ENCODE data around the gene CARMIL1. TPM values are rescaled to one million over a fixed set of nuclear protein-coding genes. Genes with fewer than 3 reads are reported as not detected.

CARMIL1 gene
- total and polyA plus RNA-seq, 3 experiments from 2014 or later: 1.8 to 2.9 TPM; not detected in 1

- Mint-ChIP-seq H3K4me3 (no peak overlapping the region), H3K4me1 (no peaks in the 10 kb centered on the region), H3K36me3 (peaks cover 0 to 9% (median 5%) of the 10 kb centered on the region in 3 donors), H3K9me3 (no peaks in the 10 kb centered on the region), H3K27ac (no peak overlapping the region), H3K27me3 (peaks cover 0 to 2% of the 10 kb centered on the region in 2 donors)
- no peak for DNase-seq
- no peaks in the 10 kb centered on the region for H3K4me1 ChIP-seq (ENCODE audit: insufficient read depth, low read length)
- POLR2A ChIA-PET: no interaction called here
- H3K36me3 ChIP-seq (ENCODE audit: insufficient read depth, low read length): no peaks in the 10 kb centered on the region
- no peak overlapping the region for H3K27ac ChIP-seq (ENCODE audit: low read depth, low read length)
- CTCF ChIA-PET: interaction anchor here (1.6 kb wide), 1 partner anchor 18 kb away, joined by 4 read pairs; no protein-coding TSS in a partner anchor
- no peaks in the 10 kb centered on the region for H3K27me3 ChIP-seq (ENCODE audit: insufficient read depth, low read length, poor library complexity, severe bottlenecking)
- H3K4me3 ChIP-seq (ENCODE audit: low read length): no peak overlapping the region
- H3K9me3 ChIP-seq (ENCODE audit: low read length): no peaks in the 10 kb centered on the region
Measured at GRCh38 chr6:25472306-25472705, 193.1 kb downstream of the CARMIL1 start.

- DNase-seq: no peak
- Histone ChIP-seq H3K27ac (ENCODE audit: low read depth, low read length) (no peak overlapping the region), H3K4me1 (ENCODE audit: insufficient read depth, low read length) (no peaks in the 10 kb centered on the region), H3K27me3 (ENCODE audit: insufficient read depth, low read length, poor library complexity, severe bottlenecking) (no peaks in the 10 kb centered on the region), H3K36me3 (ENCODE audit: insufficient read depth, low read length) (no peaks in the 10 kb centered on the region), H3K4me3 (ENCODE audit: low read length) (no peak overlapping the region), H3K9me3 (ENCODE audit: low read length) (no peaks in the 10 kb centered on the region)
- CTCF ChIA-PET: interaction anchor here (0.7 to 1.6 kb wide), 2 partner anchors 18 to 193 kb away, joined by 3 to 4 read pairs; no protein-coding TSS in a partner anchor
- Mint-ChIP-seq H3K36me3 (peaks cover 0 to 9% (median 5%) of the 10 kb centered on the region in 3 donors), H3K27ac (no peak overlapping the region), H3K4me3 (no peak overlapping the region), H3K9me3 (no peaks in the 10 kb centered on the region), H3K27me3 (peaks cover 0 to 2% of the 10 kb centered on the region in 2 donors), H3K4me1 (no peaks in the 10 kb centered on the region)
- POLR2A ChIA-PET: no interaction called here
Measured at GRCh38 chr6:25472906-25473305, 193.7 kb downstream of the CARMIL1 start.

GRCh38 chr6:25473447-25473846 lies 194.3 kb downstream of the CARMIL1 start:
- Histone ChIP-seq H3K36me3 (ENCODE audit: insufficient read depth, low read length) (no peaks in the 10 kb centered on the region), H3K9me3 (ENCODE audit: low read length) (no peaks in the 10 kb centered on the region), H3K27me3 (ENCODE audit: insufficient read depth, low read length, poor library complexity, severe bottlenecking) (no peaks in the 10 kb centered on the region), H3K4me1 (ENCODE audit: insufficient read depth, low read length) (no peaks in the 10 kb centered on the region), H3K4me3 (ENCODE audit: low read length) (no peak overlapping the region), H3K27ac (ENCODE audit: low read depth, low read length) (no peak overlapping the region)
- DNase-seq: no peak
- no peak overlapping the region for H3K27ac Mint-ChIP-seq
- ChIA-PET CTCF (interaction anchor here (0.7 to 1.6 kb wide), 2 partner anchors 17 to 194 kb away, joined by 3 to 4 read pairs; no protein-coding TSS in a partner anchor), POLR2A (no interaction called here)
- H3K36me3 Mint-ChIP-seq: peaks cover 0 to 9% (median 5%) of the 10 kb centered on the region in 3 donors
- no peak overlapping the region for H3K4me3 Mint-ChIP-seq
- H3K4me1 Mint-ChIP-seq: no peaks in the 10 kb centered on the region
- no peaks in the 10 kb centered on the region for H3K9me3 Mint-ChIP-seq
- peaks cover 0 to 2% of the 10 kb centered on the region in 2 donors for H3K27me3 Mint-ChIP-seq

GRCh38 chr6:25476126-25476525 lies 197.0 kb downstream of the CARMIL1 start:
- peaks cover 0 to 9% (median 5%) of the 10 kb centered on the region in 3 donors for H3K36me3 Mint-ChIP-seq
- peaks cover 0 to 4% of the 10 kb centered on the region in 2 donors for H3K27me3 Mint-ChIP-seq
- no peaks in the 10 kb centered on the region for H3K4me1 ChIP-seq (ENCODE audit: insufficient read depth, low read length)
- ChIA-PET CTCF (interaction anchor here (1.5 kb wide), 2 partner anchors 14 to 106 kb away, joined by 3 to 5 read pairs; no protein-coding TSS in a partner anchor), POLR2A (no interaction called here)
- no peaks in the 10 kb centered on the region for H3K27me3 ChIP-seq (ENCODE audit: insufficient read depth, low read length, poor library complexity, severe bottlenecking)
- no peak for DNase-seq
- no peaks in the 10 kb centered on the region for H3K9me3 ChIP-seq (ENCODE audit: low read length)
- H3K27ac ChIP-seq (ENCODE audit: low read depth, low read length): no peak overlapping the region
- peak overlapping the region in 1 of 8 donors; percentile 82 for H3K27ac Mint-ChIP-seq
- no peak overlapping the region for H3K4me3 ChIP-seq (ENCODE audit: low read length)
- H3K36me3 ChIP-seq (ENCODE audit: insufficient read depth, low read length): no peaks in the 10 kb centered on the region
- no peaks in the 10 kb centered on the region for H3K9me3 Mint-ChIP-seq
- H3K4me1 Mint-ChIP-seq: no peaks in the 10 kb centered on the region
- H3K4me3 Mint-ChIP-seq: no peak overlapping the region

- Mint-ChIP-seq H3K9me3 (no peaks in the 10 kb centered on the region), H3K27me3 (peaks cover 0 to 4% of the 10 kb centered on the region in 2 donors), H3K4me1 (no peaks in the 10 kb centered on the region), H3K27ac (peak overlapping the region in 1 of 8 donors; percentile 24), H3K36me3 (peaks cover 0 to 9% (median 5%) of the 10 kb centered on the region in 3 donors), H3K4me3 (no peak overlapping the region)
- H3K27me3 ChIP-seq (ENCODE audit: insufficient read depth, low read length, poor library complexity, severe bottlenecking): no peaks in the 10 kb centered on the region
- no peaks in the 10 kb centered on the region for H3K9me3 ChIP-seq (ENCODE audit: low read length)
- ChIA-PET CTCF (interaction anchor here (1.5 kb wide), 1 partner anchor 13 kb away, joined by 3 read pairs; no protein-coding TSS in a partner anchor), POLR2A (interaction anchor here (0.5 kb wide), 1 partner anchor 11 kb away, joined by 3 read pairs; no protein-coding TSS in a partner anchor)
- H3K4me1 ChIP-seq (ENCODE audit: insufficient read depth, low read length): no peaks in the 10 kb centered on the region
- DNase-seq: no peak
- H3K36me3 ChIP-seq (ENCODE audit: insufficient read depth, low read length): no peaks in the 10 kb centered on the region
- H3K4me3 ChIP-seq (ENCODE audit: low read length): no peak overlapping the region
- H3K27ac ChIP-seq (ENCODE audit: low read depth, low read length): no peak overlapping the region
Measured at GRCh38 chr6:25477006-25477590, 197.9 kb downstream of the CARMIL1 start.

- Histone ChIP-seq H3K9me3 (ENCODE audit: low read length) (no peaks in the 10 kb centered on the region), H3K4me1 (ENCODE audit: insufficient read depth, low read length) (no peaks in the 10 kb centered on the region), H3K36me3 (ENCODE audit: insufficient read depth, low read length) (no peaks in the 10 kb centered on the region), H3K4me3 (ENCODE audit: low read length) (no peak overlapping the region), H3K27me3 (ENCODE audit: insufficient read depth, low read length, poor library complexity, severe bottlenecking) (no peaks in the 10 kb centered on the region), H3K27ac (ENCODE audit: low read depth, low read length) (no peak overlapping the region)
- peaks cover 0 to 9% (median 5%) of the 10 kb centered on the region in 3 donors for H3K36me3 Mint-ChIP-seq
- no peaks in the 10 kb centered on the region for H3K4me1 Mint-ChIP-seq
- CTCF ChIA-PET: interaction anchor here (1.9 kb wide), 1 partner anchor 109 kb away, joined by 4 read pairs; no protein-coding TSS in a partner anchor
- no peaks in the 10 kb centered on the region for H3K9me3 Mint-ChIP-seq
- POLR2A ChIA-PET: no interaction called here
- peaks cover 0 to 6% of the 10 kb centered on the region in 2 donors for H3K27me3 Mint-ChIP-seq
- H3K4me3 Mint-ChIP-seq: no peak overlapping the region
- peak overlapping the region in 1 of 8 donors; percentile 55 for H3K27ac Mint-ChIP-seq
- no peak for DNase-seq
Measured at GRCh38 chr6:25478973-25479372, 199.8 kb downstream of the CARMIL1 start.

- H3K9me3 Mint-ChIP-seq: no peaks in the 10 kb centered on the region
- no peak overlapping the region for H3K4me3 Mint-ChIP-seq
- H3K36me3 ChIP-seq (ENCODE audit: insufficient read depth, low read length): no peaks in the 10 kb centered on the region
- no peak overlapping the region for H3K27ac ChIP-seq (ENCODE audit: low read depth, low read length)
- no peaks in the 10 kb centered on the region for H3K27me3 ChIP-seq (ENCODE audit: insufficient read depth, low read length, poor library complexity, severe bottlenecking)
- H3K27me3 Mint-ChIP-seq: peaks cover 0 to 4% of the 10 kb centered on the region in 2 donors
- no peaks in the 10 kb centered on the region for H3K9me3 ChIP-seq (ENCODE audit: low read length)
- no peak overlapping the region for H3K4me3 ChIP-seq (ENCODE audit: low read length)
- H3K36me3 Mint-ChIP-seq: peaks cover 0 to 8% (median 2%) of the 10 kb centered on the region in 3 donors
- H3K4me1 Mint-ChIP-seq: no peaks in the 10 kb centered on the region
- DNase-seq: no peak
- ChIA-PET CTCF (interaction anchor here (0.6 to 1.2 kb wide), 2 partner anchors 22 to 183 kb away, joined by 3 read pairs; no protein-coding TSS in a partner anchor), POLR2A (no interaction called here)
- H3K27ac Mint-ChIP-seq: no peak overlapping the region
- H3K4me1 ChIP-seq (ENCODE audit: insufficient read depth, low read length): no peaks in the 10 kb centered on the region
Measured at GRCh38 chr6:25481267-25481666, 202.1 kb downstream of the CARMIL1 start.

DNA sequence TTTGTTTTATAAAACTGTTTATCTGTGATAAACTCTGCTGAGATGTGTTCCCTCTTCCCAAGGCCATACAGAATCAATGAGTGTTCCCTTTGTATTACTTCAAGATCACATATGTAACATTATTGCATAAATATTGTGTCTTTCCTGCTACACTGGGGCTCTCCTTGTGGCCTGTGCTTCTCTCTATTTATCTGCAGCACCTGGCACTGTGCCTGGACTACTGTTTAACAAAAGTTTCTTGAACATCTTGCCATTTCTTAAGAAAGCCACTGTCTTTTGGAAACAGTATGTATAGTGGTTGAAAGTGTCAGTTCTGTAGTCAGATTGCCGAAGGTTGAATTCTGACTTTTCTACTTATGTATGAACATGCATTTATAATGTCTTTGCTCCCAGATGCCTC lies 203.8 kb downstream of the CARMIL1 start:
- Histone ChIP-seq H3K27ac (ENCODE audit: low read depth, low read length) (no peak overlapping the region), H3K36me3 (ENCODE audit: insufficient read depth, low read length) (no peaks in the 10 kb centered on the region), H3K27me3 (ENCODE audit: insufficient read depth, low read length, poor library complexity, severe bottlenecking) (no peaks in the 10 kb centered on the region), H3K4me1 (ENCODE audit: insufficient read depth, low read length) (no peaks in the 10 kb centered on the region), H3K9me3 (ENCODE audit: low read length) (no peaks in the 10 kb centered on the region), H3K4me3 (ENCODE audit: low read length) (no peak overlapping the region)
- H3K9me3 Mint-ChIP-seq: no peaks in the 10 kb centered on the region
- H3K27me3 Mint-ChIP-seq: peaks cover 0 to 4% of the 10 kb centered on the region in 2 donors
- DNase-seq: no peak
- H3K36me3 Mint-ChIP-seq: peaks cover 0 to 8% (median 2%) of the 10 kb centered on the region in 3 donors
- H3K4me3 Mint-ChIP-seq: no peak overlapping the region
- ChIA-PET POLR2A (no interaction called here), CTCF (no interaction called here)
- H3K27ac Mint-ChIP-seq: no peak overlapping the region
- no peaks in the 10 kb centered on the region for H3K4me1 Mint-ChIP-seq
